Inflammatory macrophage treated with lipopolysaccharide for 1 hour (primary cell): ENCODE measurements around the gene SUSD3.
A peak's percentile ranks its signal among the peaks of the same experiment; 100 is the strongest.
"Not testable (repeated sequence)": the region's sequence is repeated elsewhere in the genome, so short reads cannot be mapped to it uniquely, and the experiment has no call there.

Source experiments
- DNase-seq, 2 donors: peaks; one replicate each; pipeline ENCODE4 v3.0.0-alpha.2; 2020 to 2022

The SUSD3 gene

GRCh38 chr9:93114169-93114983 lies 55.9 kb downstream of the SUSD3 start:
- DNase-seq, result no peak

DNA sequence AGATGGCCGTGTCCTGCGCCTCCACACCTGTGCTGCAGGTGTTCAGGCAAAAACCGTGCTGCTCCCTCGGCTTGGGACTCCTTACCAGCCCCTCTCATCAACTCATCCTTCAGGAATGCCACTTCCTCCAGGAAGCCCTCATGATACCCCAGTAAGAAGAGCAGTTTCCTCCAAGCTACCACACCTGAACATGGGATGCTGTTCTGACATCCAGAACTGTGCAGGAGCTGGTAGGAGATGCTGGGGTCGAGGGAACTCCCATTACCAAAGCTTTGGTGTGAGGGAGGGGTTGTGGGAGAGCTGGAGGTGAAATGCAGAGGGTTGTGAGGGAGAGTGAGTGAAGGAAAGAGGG lies 56.5 kb downstream of the SUSD3 start:
- DNase-seq, result no peak

- no peak for DNase-seq
These were observed 57.1 kb downstream of the SUSD3 start for GRCh38 chr9:93115486-93116071.

DNA sequence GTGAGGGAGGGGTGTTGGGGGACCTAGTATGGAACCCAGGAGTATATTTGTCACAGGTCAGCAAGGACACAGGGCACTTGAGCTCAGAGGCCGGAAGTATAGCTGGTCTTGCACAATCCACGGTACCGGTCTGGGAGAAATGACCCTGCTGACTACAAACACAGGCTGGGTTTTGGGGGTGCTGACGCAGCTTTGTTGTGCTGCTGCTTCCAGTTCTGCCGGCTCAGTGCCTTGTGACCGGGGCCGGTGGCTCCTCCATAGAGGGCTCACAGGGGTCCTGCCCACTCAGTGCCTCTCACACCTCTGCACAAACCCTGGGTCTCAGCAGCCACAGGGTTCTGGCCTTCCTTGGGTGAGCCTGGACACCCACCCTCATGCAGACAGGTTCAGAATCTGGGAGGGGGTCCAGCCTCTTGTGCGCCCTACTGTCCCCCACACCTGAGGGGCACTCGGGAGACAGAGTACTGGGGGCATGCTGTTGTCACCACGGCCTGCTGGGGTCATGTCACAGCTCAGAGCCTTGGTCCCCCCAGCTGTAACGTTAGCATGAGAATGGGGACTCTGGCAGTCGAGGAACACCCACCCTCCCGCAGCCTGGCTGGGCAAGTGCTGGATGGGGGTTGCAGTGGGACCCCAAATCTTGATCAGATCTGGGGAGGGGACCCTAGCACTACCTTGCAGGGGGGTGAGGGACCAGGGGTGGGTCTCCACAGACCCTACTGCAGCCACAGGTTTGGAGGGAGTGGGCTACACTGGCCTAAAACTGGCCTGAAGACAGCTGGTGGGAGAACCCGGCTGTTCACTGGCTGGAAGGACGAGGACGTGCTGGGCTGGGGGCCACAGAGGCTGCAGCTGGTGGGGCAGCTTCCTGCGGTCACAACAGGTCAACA lies 57.8 kb downstream of the SUSD3 start:
- peak; percentile 91 to 95 for DNase-seq

- DNase-seq, result not testable (repeated sequence)
These were observed 59.0 kb downstream of the SUSD3 start for GRCh38 chr9:93117521-93117920.

GRCh38 chr9:93117924-93118862 lies 59.7 kb downstream of the SUSD3 start:
- no peak for DNase-seq

DNA sequence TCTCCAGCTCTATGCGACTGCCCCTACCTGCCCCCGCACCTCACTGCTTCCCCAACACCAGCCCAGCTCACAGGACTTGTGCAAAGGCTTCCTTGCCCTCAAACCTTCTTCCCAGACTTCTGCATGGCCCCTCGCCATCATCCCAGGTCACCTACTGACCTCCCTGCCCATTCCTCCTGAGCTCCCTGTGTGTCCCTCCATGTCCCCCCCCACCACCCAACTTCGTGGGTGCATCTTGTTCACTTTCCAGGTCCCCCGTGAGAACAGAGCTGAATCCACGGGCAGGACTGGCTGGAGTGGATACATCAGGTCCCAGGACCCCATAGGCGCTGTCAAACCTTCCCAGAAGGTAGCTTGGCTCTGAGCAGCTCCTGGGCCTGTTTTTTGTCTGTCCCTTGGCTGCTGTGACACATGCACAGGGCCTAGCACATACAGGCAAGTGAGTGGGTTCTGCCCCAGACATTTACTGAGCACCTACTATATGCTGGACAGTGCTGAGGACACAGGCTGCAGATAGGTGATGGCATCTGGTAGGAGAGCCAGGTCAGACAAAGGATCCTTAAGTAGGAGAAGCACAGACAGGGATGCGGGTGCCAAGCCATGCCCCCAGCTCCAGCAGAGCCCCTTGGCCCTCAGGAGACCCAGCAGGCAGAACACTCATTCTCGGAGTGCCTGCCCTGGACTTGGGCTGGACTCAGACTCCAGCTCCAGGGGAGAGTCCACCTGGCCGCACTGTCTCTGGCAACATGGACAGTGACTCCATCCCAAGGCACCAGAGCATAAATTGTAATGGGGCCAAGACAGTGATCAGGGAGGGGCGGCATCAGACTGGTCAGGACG lies 60.6 kb downstream of the SUSD3 start:
- no peak for DNase-seq

- no peak for DNase-seq
These were observed 61.1 kb downstream of the SUSD3 start for GRCh38 chr9:93119703-93119952.

DNA sequence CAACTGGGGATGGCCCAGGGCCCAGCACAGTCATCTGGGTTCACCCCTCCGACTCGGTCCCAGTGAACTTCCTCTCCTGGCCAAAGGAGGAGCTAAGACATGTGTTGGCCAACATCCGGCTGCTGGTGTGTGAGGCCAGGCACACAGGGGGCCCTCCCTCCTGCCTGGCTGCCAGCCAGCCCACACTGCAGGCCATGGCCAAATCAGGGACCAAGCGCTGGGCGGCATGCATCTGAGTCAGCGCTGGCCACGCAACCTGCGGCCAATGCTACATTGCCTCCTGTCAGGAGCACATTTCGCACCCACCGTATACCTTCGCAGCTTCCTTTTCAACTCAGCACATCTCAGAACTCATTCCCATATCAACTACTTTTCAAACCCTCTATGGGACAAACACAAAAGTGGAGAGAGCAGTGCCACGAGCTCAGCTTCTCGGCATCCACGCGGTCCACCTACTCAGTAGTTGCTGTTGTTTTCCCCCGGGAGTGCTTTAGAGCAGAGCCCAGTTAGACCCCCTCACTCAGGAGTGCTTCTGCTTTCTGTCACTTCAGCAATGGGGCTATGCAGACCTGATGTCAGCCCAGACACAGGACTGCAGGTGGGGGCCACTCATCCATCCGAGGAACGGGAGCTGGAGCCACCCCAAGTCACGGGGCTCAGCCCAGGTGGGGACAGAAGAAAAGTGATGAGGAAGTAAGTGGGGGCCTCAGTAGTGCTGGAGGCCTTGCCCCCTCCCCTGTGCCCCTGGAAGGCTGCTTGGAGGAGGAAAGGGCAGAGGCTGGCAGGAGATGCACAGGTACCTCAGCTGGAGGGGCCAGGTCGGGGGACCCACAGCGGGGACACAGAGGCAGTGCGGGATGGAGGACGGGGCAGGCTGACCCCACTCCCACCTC lies 61.7 kb downstream of the SUSD3 start:
- DNase-seq, result peak; percentile 93 to 97

DNA sequence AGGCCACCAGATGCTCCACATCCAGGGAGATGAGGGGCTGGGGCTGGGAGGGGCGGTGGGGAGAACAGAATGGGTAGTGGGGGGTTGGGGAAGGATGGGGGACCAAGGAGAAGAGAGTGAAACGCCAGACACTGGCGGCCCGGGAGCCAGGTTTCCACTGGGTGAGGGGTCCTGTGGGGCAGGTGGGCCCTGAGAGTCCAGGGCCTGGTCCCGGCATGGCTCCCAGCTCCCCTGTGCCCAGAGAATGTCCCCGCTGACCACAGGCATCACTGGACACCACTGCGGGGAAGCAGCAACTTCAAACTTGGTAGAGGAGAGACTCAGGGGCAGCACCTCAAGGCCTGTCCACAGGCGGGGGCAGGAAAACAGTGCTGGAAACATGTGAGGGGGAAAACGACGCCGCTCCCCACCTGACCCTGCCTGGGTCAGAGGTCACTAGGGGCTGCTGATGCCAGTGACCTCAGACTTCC lies 62.4 kb downstream of the SUSD3 start:
- no peak for DNase-seq

- no peak for DNase-seq
These were observed 63.1 kb downstream of the SUSD3 start for GRCh38 chr9:93121316-93122241.

GRCh38 chr9:93122721-93123221 lies 64.3 kb downstream of the SUSD3 start:
- no peak for DNase-seq

- DNase-seq, result no peak
These were observed 65.2 kb downstream of the SUSD3 start for GRCh38 chr9:93123561-93124283.

DNA sequence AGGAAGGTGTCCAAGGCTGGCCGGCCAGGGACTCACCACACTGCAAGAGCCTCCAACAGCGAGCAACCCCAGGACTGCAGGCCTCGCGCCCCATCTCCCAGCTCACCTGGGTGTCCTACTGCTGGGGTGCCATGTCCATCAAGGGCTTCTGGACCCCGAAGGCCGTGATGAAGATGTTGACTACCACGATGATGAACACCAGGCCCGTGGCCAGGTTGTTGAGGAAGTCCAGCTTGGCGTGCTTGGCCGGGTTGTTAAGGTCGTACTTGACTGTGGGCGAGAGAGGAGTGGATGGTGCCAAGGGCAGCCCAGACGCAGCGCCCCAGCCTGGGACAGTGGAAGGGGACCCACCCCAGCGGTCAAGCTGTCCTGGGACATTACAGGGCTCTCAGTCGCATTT lies 66.3 kb downstream of the SUSD3 start:
- DNase-seq, result no peak

GRCh38 chr9:93125331-93125894 lies 66.9 kb downstream of the SUSD3 start:
- DNase-seq, result no peak

DNA sequence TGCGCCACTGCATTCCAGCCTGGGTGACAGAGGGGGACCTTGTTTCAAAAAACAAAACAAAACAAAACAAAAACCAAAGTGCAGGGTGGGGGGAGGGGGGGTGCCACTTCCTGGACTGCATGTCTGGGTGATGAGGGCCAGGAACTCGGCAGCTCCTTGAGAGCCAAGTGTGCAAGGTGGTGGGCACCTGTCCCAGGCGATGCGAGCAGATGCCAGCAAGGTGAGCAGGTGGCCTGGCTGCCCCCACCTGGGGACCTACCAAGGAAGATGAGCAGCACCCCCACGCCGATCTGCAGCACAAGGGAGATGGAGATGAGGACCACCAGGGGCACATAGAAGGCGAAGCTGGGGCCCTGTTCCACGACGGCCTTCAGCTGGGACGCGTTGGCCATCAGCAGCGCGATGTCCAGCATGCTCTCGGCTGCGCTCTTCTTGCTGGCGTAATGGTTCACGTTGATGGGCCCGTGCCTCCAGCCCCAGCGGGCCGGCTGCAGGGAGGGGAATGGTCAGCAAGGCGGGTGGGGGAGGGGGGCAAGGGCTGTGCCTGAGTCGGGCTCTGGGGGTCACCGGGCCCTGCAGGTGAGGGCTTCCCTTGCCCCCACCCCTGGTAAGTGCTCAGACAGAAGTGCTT lies 67.8 kb downstream of the SUSD3 start:
- DNase-seq, result no peak

DNA sequence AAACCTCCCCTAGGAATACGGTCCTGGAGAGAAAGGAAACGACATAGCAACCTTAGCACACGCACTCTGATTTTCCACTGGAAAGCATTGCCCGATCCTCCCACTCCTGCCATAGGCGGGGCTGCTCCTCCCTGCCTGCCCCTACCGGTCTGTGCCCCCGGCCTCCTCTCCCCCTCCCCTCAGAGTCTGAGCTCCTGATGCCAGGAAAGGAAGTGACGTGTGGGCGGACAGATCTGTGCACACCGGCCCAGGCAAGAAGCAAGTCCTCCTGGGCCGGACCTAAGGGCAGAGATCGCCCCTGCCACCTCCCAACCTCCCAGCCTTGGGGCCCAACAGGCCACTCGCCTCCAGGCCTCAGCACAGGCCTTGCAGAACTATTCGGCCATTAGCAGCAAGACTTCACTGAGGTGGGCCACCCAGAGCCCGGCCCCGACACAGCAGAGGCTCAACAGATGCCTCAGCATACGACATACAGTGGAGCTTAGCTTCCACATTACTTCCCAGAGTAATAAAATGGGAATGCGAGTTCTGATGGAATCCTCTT lies 68.4 kb downstream of the SUSD3 start:
- DNase-seq, result no peak
